A549 treated with ZK216348 at 1 μM for 4 hours (cell line): ENCODE results near the gene ANKRD2. TPM values are rescaled to one million over a fixed set of nuclear protein-coding genes. Genes with fewer than 3 reads are reported as not detected.

Experiments
- total RNA-seq: library from RNA; stranded (reverse); fragments of 200-300 nt; extraction: Qiagen RNA extraction; gene quantifications from 5 replicates; pipeline ENCODE4 v1.2.3, GENCODE V29; 2022; ENCODE audit warnings: low read depth

Gene ANKRD2, protein sequence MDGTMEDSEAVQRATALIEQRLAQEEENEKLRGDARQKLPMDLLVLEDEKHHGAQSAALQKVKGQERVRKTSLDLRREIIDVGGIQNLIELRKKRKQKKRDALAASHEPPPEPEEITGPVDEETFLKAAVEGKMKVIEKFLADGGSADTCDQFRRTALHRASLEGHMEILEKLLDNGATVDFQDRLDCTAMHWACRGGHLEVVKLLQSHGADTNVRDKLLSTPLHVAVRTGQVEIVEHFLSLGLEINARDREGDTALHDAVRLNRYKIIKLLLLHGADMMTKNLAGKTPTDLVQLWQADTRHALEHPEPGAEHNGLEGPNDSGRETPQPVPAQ
- 3.9 to 6.4 TPM (median 5.4 TPM) in 5 replicates for total RNA-seq

DNA sequence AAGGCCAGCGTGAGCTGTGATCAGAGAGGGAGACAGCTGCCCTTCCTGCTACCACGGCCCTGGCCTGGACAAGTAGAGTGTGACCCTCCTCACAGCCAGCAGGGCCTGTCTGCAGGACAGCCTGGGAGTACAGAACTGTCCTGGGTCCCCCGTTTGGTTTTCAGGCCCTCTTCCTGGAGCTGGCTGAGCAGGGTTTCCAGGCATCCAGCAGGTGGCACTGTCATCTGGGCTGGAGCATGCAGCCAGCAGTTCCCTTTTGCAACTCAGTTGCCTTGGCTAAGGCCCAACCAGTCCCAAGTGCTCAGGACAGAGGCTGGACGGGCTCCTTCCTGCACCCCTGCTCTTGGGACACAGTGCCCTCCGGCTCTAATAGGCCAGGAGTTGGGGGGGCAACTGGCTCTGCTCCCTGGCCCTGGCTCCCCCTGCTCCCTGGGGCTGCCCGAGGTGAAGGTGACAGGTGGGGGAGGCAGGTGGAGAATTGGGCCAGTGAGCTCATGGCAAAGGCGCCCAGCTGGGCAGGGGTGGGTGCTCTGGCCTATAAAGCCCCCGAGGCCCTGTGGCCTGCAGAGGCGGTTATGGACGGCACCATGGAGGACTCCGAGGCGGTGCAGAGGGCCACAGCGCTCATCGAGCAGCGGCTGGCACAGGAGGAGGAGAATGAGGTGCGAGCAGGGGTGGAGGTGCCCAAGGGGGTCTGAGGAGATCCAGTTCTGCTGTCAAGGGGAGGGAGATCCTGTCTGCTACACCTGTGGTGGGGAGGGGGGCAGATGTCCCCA lies at the start of gene ANKRD2:
TSS of gene ANKRD2 (plus strand) at position 566 of the 776 bp plus-strand sequence. CDS start at position 576, 10 bp downstream.

DNA sequence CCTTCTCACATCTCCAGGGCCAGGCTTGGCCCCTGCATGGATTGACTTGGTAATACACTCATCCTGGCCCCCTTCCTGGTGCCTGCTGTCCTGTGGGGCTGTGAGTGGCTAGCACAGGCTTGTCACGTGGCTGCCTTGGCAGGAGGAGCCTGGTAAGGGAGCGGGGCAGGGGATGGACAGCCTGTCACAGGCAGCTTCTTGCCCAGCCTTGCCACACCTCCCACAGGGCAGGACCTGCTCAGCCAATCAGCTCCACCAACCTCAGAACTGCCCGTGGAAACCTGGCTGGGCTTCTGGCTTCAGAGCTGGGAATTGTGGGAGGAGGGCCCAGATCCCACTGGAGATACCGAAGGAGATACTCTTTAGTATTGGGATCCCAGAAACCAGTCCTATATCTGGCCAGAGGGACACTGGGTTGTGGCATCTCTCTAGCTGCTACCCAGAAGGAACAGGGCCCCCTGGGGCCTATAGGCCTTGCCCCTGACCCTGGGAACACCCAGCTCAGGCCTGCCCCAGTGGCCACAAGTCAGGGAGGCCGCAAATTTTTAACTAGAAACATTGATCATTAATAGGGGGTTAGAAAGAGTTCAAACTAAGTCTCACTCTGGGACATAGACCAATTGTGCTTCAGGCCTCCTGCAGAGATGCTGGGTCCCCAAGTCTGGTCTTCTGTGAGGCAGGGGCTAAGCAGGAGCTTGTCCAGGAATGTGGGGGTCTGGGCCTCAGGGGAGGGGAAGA lies 11.7 kb downstream of the ANKRD2 start, which contains the start of gene HOGA1:
TSS of gene HOGA1 (plus strand) at position 330 of the 738 bp plus-strand sequence. CDS start at position 645, 315 bp downstream.

DNA sequence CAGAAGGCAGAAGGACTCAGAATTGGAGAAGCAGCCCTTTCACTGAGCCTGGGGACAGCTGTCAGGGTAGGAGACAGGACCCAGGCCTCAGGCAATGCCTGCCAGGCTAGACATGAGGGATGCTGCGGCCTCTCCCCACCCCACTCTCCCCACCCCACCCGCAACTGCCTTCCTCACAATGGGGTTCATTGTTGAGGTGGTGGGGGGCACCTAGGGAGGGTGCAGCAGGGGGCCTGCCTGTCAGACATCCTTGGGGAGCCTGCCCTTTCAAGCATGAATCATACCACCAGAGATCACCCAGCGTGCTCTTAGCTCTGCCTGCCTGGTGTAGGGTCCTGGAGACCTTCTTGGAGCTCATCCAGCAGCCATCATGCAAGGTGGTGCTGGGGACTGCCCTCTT lies 16.9 kb downstream of the ANKRD2 start, which contains the start of gene C10orf62:
TSS of gene C10orf62 (plus strand) at position 243 of the 400 bp plus-strand sequence. CDS start 177 bp downstream, outside the sequence.

DNA sequence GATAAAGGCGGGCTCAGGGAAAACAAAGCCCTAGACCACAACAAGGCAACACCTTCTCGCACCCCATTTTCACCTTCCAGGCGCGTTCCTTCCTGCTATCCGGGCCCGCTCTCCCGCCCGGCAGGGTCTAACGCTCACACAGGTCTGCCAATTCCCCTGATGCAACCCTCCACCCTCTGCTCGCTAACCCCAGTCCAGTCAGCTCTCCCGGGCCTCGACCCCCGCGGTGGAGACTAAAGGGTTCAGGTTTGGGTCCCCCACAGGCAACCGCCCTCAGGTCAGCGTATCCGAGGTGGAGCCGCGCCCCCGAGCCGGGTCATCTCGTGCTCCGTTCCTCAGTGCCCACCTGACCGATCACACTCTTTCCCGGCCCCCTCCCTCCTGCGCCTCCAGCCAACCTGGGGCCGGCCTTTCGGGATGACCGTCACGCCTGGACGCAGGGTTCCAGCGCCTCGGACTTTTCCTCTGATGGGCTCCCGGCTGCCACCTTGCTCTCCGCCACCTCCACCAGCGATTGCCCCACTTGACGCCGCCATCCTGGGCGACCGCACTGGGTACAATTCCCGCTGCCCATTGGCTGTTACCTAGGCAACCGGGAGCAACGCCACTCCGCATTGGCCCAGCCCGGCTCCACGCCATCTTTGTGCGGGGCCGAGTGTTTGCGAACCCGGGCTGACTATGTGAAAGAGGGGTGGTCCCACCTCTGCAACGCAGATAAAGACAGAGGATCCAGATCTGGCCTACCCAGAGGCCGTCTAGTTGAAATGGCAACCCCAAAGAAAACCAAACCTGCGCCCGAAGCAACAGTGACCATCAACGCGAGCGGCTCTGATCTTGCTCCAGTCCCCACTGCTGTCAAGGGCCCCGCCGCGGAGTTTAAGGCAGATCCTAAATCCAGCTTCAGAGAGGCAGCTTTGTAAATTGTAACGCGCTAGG lies 60.6 kb downstream of the ANKRD2 start, which contains the start of gene MORN4:
TSS of gene MORN4 (minus strand) at position 552 of the 936 bp plus-strand sequence. CDS start 13,847 bp downstream, outside the sequence.

Other genes starting within 250 kb of the ANKRD2 start
- gene FRAT2, start 238.1 kb upstream of the ANKRD2 start, total RNA-seq: 4.9 to 9.5 TPM (median 8.2 TPM) in 5 replicates
- gene RRP12, start 171.4 kb upstream of the ANKRD2 start, total RNA-seq: 48.1 to 71.9 TPM (median 56.6 TPM) in 5 replicates
- 492 to 633 TPM (median 610 TPM) in 5 replicates for gene PGAM1, start 146.6 kb upstream of the ANKRD2 start, total RNA-seq
- gene EXOSC1, start 126.8 kb upstream of the ANKRD2 start, total RNA-seq: 46.9 to 62.0 TPM (median 53.9 TPM) in 5 replicates
- 38.3 to 58.0 TPM (median 55.0 TPM) in 5 replicates for gene ZDHHC16, start 126.6 kb upstream of the ANKRD2 start, total RNA-seq
- 28.6 to 52.2 TPM (median 49.2 TPM) in 5 replicates for gene MMS19, start 74.4 kb upstream of the ANKRD2 start, total RNA-seq
- 11.2 to 21.6 TPM (median 19.1 TPM) in 5 replicates for gene UBTD1, start 73.9 kb upstream of the ANKRD2 start, total RNA-seq
- gene HOGA1, start 11.6 kb downstream of the ANKRD2 start, total RNA-seq: 0.78 to 1.7 TPM (median 1.2 TPM) in 5 replicates
- gene C10orf62, start 16.9 kb downstream of the ANKRD2 start, total RNA-seq: 0.15 TPM in 1 of 5 replicates, not detected in the others
- 6.8 to 9.0 TPM (median 8.4 TPM) in 5 replicates for gene MORN4, start 60.7 kb downstream of the ANKRD2 start, total RNA-seq
- gene PI4K2A, start 67.9 kb downstream of the ANKRD2 start, total RNA-seq: 21.4 to 28.1 TPM (median 25.5 TPM) in 5 replicates
- 76.5 to 114 TPM (median 96.9 TPM) in 5 replicates for gene AVPI1, start 114.5 kb downstream of the ANKRD2 start, total RNA-seq
- 34.0 to 55.5 TPM (median 49.0 TPM) in 5 replicates for gene MARVELD1, start 141.0 kb downstream of the ANKRD2 start, total RNA-seq
- gene ZFYVE27, start 164.3 kb downstream of the ANKRD2 start, total RNA-seq: 14.8 to 26.9 TPM (median 24.1 TPM) in 5 replicates
- 1.5 to 2.4 TPM (median 1.9 TPM) in 5 replicates for gene SFRP5, start 199.2 kb downstream of the ANKRD2 start, total RNA-seq